Mucosa of rectum (tissue), 2 donors: ENCODE data around the gene TOR4A.
A peak's percentile ranks its signal among the peaks of the same experiment; 100 is the strongest.
"Not testable (repeated sequence)": the region's sequence is repeated elsewhere in the genome, so short reads cannot be mapped to it uniquely, and the experiment has no call there.

Source experiments
- H3K27ac ChIP-seq, 2 donors: one replicate each; pipeline ENCODE4 v1.7.0; 2013; ENCODE audit warnings: inconsistent platforms in 2 of 2, low read depth in 2 of 2, low read length in 2 of 2
- H3K27me3 ChIP-seq, 2 donors: one replicate each; pipeline ENCODE4 v1.7.0; 2013; ENCODE audit warnings: low read length in 2 of 2; ENCODE audit not compliant: control insufficient read depth in 2 of 2, insufficient read depth in 2 of 2
- H3K36me3 ChIP-seq, 2 donors: one replicate each; pipeline ENCODE4 v1.7.0; 2013; ENCODE audit warnings: low read length in 2 of 2; ENCODE audit not compliant: control insufficient read depth in 2 of 2, insufficient read depth in 2 of 2
- H3K4me1 ChIP-seq, 2 donors: one replicate each; pipeline ENCODE4 v1.7.0; 2013; ENCODE audit warnings: low read length in 2 of 2, mild to moderate bottlenecking in 1 of 2; ENCODE audit not compliant: control insufficient read depth in 2 of 2, insufficient read depth in 2 of 2
- H3K4me3 ChIP-seq, 2 donors: one replicate each; pipeline ENCODE4 v1.7.0; 2013; ENCODE audit warnings: low read length in 2 of 2
- H3K9ac ChIP-seq, 2 donors: one replicate each; pipeline ENCODE4 v1.7.0; 2013; ENCODE audit warnings: low read length in 2 of 2, low read depth in 1 of 2, mild to moderate bottlenecking in 1 of 2
- H3K9me3 ChIP-seq, 2 donors: one replicate each; pipeline ENCODE4 v1.7.0; 2013; ENCODE audit warnings: low read length in 2 of 2; ENCODE audit not compliant: control insufficient read depth in 2 of 2
- donor health status: healthy.
- donor health status: Normal muscosa, but diverticular disease.

TOR4A gene

GRCh38 chr9:137254624-137255447, 22.7 kb upstream of the TOR4A start, which contains the start of gene NELFB:
Gene NELFB, plus strand, starts transcription at chr9:137255327.
- H3K36me3 ChIP-seq = peaks cover 12 to 17% of the 10 kb centered on the region in 2 donors
- H3K9me3 ChIP-seq = no peaks in the 10 kb centered on the region
- H3K27me3 ChIP-seq = no peaks in the 10 kb centered on the region
- peaks cover 21 to 22% of the 10 kb centered on the region in 2 donors for H3K4me1 ChIP-seq
- peak within 1 kb of the TSS; percentile 66 to 81 for H3K27ac ChIP-seq
- peak within 1 kb of the TSS; percentile 77 to 89 for H3K9ac ChIP-seq
- peak within 1 kb of the TSS; percentile 68 to 87 for H3K4me3 ChIP-seq

- H3K9ac ChIP-seq = peak overlapping the region; percentile 74 to 81
- peak overlapping the region; percentile 68 to 87 for H3K4me3 ChIP-seq
- H3K27ac ChIP-seq = peak overlapping the region; percentile 66 to 81
- H3K9me3 ChIP-seq = no peaks in the 10 kb centered on the region
- H3K4me1 ChIP-seq = peaks cover 21 to 22% of the 10 kb centered on the region in 2 donors
- no peaks in the 10 kb centered on the region for H3K27me3 ChIP-seq
- peaks cover 12 to 17% of the 10 kb centered on the region in 2 donors for H3K36me3 ChIP-seq
Measured at GRCh38 chr9:137255448-137256114, 21.9 kb upstream of the TOR4A start.

- Histone ChIP-seq H3K4me1 (peaks cover 21 to 22% of the 10 kb centered on the region in 2 donors), H3K4me3 (peak overlapping the region; percentile 68 to 87), H3K36me3 (peaks cover 12 to 17% of the 10 kb centered on the region in 2 donors), H3K27me3 (no peaks in the 10 kb centered on the region), H3K9ac (peak overlapping the region in 1 of 2 donors; percentile 81), H3K27ac (no peak overlapping the region), H3K9me3 (no peaks in the 10 kb centered on the region)
Measured at GRCh38 chr9:137256362-137256761, 21.2 kb upstream of the TOR4A start.

- Histone ChIP-seq H3K27ac (no peak overlapping the region), H3K4me3 (peak overlapping the region in 1 of 2 donors; percentile 87), H3K9me3 (no peaks in the 10 kb centered on the region), H3K9ac (no peak overlapping the region), H3K4me1 (peaks cover 21 to 22% of the 10 kb centered on the region in 2 donors), H3K36me3 (peaks cover 12 to 17% of the 10 kb centered on the region in 2 donors), H3K27me3 (no peaks in the 10 kb centered on the region)
Measured at GRCh38 chr9:137256856-137257255, 20.7 kb upstream of the TOR4A start.

- H3K9ac ChIP-seq, H3K4me3 ChIP-seq, H3K27ac ChIP-seq, H3K27me3 ChIP-seq, H3K9me3 ChIP-seq, H3K4me1 ChIP-seq: not testable (repeated sequence)
- H3K36me3 ChIP-seq = peaks cover 26 to 36% of the 10 kb centered on the region in 2 donors
Measured at GRCh38 chr9:137262173-137262908, 15.2 kb upstream of the TOR4A start.

GRCh38 chr9:137262909-137263285, 14.6 kb upstream of the TOR4A start:
- H3K36me3 ChIP-seq = peaks cover 26 to 38% of the 10 kb centered on the region in 2 donors
- no peaks in the 10 kb centered on the region for H3K27me3 ChIP-seq
- H3K4me1 ChIP-seq = peaks cover 0 to 2% of the 10 kb centered on the region in 2 donors
- no peak overlapping the region for H3K27ac ChIP-seq
- no peak overlapping the region for H3K4me3 ChIP-seq
- H3K9ac ChIP-seq = no peak overlapping the region
- H3K9me3 ChIP-seq = no peaks in the 10 kb centered on the region

- no peaks in the 10 kb centered on the region for H3K9me3 ChIP-seq
- peaks cover 2 to 6% of the 10 kb centered on the region in 2 donors for H3K4me1 ChIP-seq
- no peak overlapping the region for H3K27ac ChIP-seq
- peaks cover 26 to 41% of the 10 kb centered on the region in 2 donors for H3K36me3 ChIP-seq
- H3K4me3 ChIP-seq = no peak overlapping the region
- no peak overlapping the region for H3K9ac ChIP-seq
- no peaks in the 10 kb centered on the region for H3K27me3 ChIP-seq
Measured at GRCh38 chr9:137263506-137263905, 14.0 kb upstream of the TOR4A start.

- Histone ChIP-seq H3K36me3 (peaks cover 21 to 41% of the 10 kb centered on the region in 2 donors), H3K4me3 (no peak overlapping the region), H3K4me1 (peaks cover 7 to 12% of the 10 kb centered on the region in 2 donors), H3K27ac (no peak overlapping the region), H3K9ac (no peak overlapping the region), H3K27me3 (no peaks in the 10 kb centered on the region), H3K9me3 (no peaks in the 10 kb centered on the region)
Measured at GRCh38 chr9:137264067-137264466, 13.5 kb upstream of the TOR4A start.

GRCh38 chr9:137265496-137266161, 11.9 kb upstream of the TOR4A start:
- no peak overlapping the region for H3K4me3 ChIP-seq
- H3K9me3 ChIP-seq = no peaks in the 10 kb centered on the region
- H3K9ac ChIP-seq = no peak overlapping the region
- peaks cover 17 to 38% of the 10 kb centered on the region in 2 donors for H3K36me3 ChIP-seq
- no peak overlapping the region for H3K27ac ChIP-seq
- H3K4me1 ChIP-seq = peaks cover 15 to 21% of the 10 kb centered on the region in 2 donors
- no peaks in the 10 kb centered on the region for H3K27me3 ChIP-seq
